GM12865 (cell line): ENCODE data around the gene HSP90AA1.

ENCODE experiments used
- DNase-seq: peaks from one replicate; pipeline ENCODE4 v3.0.0; 2010; ENCODE audit warnings: low read depth
- H3K4me3 ChIP-seq: 2 replicates; pipeline ENCODE4 v1.5.1; 2011; ENCODE audit warnings: mild to moderate bottlenecking, low read depth, low read length, control low read depth
- TF ChIP-seq, protein P1 (sequence below): IDR thresholded peaks from 2 replicates; pipeline ENCODE4 v1.5.1; 2011; ENCODE audit warnings: low read length, control low read depth, low read depth, inconsistent platforms; ENCODE audit not compliant: insufficient read depth; ENCODE audit errors: missing control alignments

Gene HSP90AA1

DNA sequence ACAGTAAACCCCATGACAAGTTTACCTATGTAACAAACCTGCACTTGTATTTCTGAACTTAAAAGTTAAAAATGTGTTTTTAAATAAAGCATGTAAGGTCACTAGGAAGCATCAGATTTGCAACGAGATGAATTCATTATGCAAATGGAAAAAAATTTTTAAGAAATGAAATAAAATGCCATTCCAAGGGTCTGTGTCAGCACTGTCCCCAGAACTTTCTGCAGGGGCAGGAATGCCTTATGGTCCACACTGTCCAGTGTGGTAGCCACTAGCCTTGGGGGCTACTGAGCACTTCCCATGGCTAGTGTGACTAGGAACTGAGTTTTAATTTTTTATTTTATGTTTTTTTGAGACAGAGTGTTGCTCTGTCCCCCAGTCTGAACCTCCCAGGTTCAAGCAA lies 49.2 kb downstream of the HSP90AA1 start:
- TF ChIP-seq, protein P1, sequence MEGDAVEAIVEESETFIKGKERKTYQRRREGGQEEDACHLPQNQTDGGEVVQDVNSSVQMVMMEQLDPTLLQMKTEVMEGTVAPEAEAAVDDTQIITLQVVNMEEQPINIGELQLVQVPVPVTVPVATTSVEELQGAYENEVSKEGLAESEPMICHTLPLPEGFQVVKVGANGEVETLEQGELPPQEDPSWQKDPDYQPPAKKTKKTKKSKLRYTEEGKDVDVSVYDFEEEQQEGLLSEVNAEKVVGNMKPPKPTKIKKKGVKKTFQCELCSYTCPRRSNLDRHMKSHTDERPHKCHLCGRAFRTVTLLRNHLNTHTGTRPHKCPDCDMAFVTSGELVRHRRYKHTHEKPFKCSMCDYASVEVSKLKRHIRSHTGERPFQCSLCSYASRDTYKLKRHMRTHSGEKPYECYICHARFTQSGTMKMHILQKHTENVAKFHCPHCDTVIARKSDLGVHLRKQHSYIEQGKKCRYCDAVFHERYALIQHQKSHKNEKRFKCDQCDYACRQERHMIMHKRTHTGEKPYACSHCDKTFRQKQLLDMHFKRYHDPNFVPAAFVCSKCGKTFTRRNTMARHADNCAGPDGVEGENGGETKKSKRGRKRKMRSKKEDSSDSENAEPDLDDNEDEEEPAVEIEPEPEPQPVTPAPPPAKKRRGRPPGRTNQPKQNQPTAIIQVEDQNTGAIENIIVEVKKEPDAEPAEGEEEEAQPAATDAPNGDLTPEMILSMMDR = no peak
- no peak for DNase-seq
- no peak overlapping the region for H3K4me3 ChIP-seq

DNA sequence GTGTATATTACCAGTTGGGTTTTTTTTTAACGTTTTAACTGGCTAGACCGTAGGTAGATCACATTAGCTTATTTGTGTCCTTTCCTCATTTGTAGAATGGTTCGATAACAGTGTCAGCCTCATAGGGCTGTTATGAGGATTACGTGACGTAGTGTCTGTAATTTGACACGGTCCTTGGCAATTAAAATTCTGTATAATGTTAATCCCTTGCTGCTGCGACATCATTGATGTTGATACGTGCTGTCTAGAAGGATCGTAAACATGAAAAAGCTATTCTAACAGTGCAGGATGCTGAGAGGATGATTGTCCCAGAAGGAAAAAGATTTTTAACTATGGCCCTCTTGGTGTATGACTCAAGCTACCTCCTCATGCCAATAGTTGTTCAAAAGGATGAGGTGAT lies 50.9 kb downstream of the HSP90AA1 start:
- no peak for DNase-seq
- TF ChIP-seq, protein P1 = no peak
- H3K4me3 ChIP-seq = no peak overlapping the region

DNA sequence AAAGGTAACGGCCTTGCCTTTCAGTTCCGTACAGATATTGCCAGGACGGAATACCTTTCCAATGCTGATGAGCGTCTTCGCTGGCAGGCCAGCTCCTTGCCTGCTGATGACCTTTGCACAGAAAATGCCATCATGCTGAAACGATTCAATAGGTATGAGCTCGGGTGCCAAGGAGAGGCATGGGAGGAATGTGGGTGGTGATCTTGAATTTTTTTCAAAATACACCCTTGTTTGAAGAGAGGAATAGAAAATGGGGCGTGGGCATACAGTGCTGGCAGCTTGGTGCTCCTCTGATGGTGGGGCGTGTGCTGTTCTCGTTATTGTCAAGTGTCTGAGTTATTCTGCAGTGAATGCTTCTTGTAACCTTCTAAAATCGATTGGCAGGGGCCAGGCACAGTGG lies 52.5 kb downstream of the HSP90AA1 start:
- TF ChIP-seq, protein P1 = no peak
- DNase-seq = no peak
- H3K4me3 ChIP-seq = no peak overlapping the region

DNA sequence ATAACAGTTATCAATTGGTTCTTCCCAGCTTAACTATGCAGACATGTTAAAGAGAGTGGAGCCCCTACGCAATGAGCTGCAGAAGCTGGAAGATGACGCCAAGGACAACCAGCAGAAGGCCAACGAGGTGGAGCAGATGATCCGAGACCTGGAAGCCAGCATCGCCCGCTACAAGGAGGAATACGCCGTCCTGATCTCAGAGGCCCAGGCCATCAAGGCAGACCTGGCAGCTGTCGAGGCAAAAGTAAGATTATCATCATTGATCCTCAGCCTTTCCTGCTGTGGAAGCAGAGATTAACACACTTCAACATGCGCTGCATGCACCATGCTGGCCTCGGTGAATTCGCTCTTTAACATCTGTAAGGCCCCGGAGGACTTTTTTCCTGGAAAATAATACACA lies 53.6 kb downstream of the HSP90AA1 start:
- DNase-seq = no peak
- H3K4me3 ChIP-seq = no peak overlapping the region
- TF ChIP-seq, protein P1 = no peak
